Mesendoderm (in vitro differentiated cells): ENCODE data around the gene DDIT4.

ENCODE experiments used
- DNase-seq: peaks from one replicate; pipeline ENCODE4 v3.0.0; 2013
- H2AK5ac ChIP-seq: 2 replicates; pipeline ENCODE4 v1.6.1; 2013; ENCODE audit warnings: low read length, inconsistent platforms
- H2BK120ac ChIP-seq: 2 replicates; pipeline ENCODE4 v1.6.1; 2013; ENCODE audit warnings: low read depth, mild to moderate bottlenecking, low read length, moderate library complexity, mixed read lengths
- H2BK15ac ChIP-seq: replicated peaks from 2 replicates; pipeline ENCODE4 v1.6.1; 2013; ENCODE audit warnings: low read depth, mild to moderate bottlenecking, moderate library complexity
- H2BK5ac ChIP-seq: 2 replicates; pipeline ENCODE4 v1.6.1; 2013; ENCODE audit warnings: low read length, inconsistent platforms
- H3K18ac ChIP-seq: 2 replicates; pipeline ENCODE4 v1.6.1; 2013; ENCODE audit warnings: mild to moderate bottlenecking, low read length, mixed read lengths
- H3K23ac ChIP-seq: one replicate; pipeline ENCODE4 v1.6.1; 2013; ENCODE audit warnings: low read length
- H3K27ac ChIP-seq: 2 replicates; pipeline ENCODE4 v1.5.1; 2013; ENCODE audit warnings: low read depth, mild to moderate bottlenecking, inconsistent platforms, low read length, moderate library complexity
- H3K27me3 ChIP-seq: 2 replicates; pipeline ENCODE4 v1.6.1; 2013; ENCODE audit warnings: low read length, control low read depth, mild to moderate bottlenecking, inconsistent platforms; ENCODE audit not compliant: insufficient read depth, poor library complexity
- H3K36me3 ChIP-seq: 2 replicates; pipeline ENCODE4 v1.6.1; 2013; ENCODE audit warnings: low read length, inconsistent platforms; ENCODE audit not compliant: control insufficient read depth, insufficient read depth
- H3K4ac ChIP-seq: one replicate; pipeline ENCODE4 v1.6.1; 2013; ENCODE audit warnings: low read depth, mild to moderate bottlenecking, low read length, moderate library complexity
- H3K4me1 ChIP-seq: 2 replicates; pipeline ENCODE4 v1.6.1; 2013; ENCODE audit warnings: low read depth, low read length, inconsistent platforms; ENCODE audit not compliant: control insufficient read depth
- H3K4me2 ChIP-seq: 2 replicates; pipeline ENCODE4 v1.6.1; 2013; ENCODE audit warnings: low read length
- H3K4me3 ChIP-seq: 2 replicates; pipeline ENCODE4 v1.5.1; 2013; ENCODE audit warnings: mild to moderate bottlenecking, low read length
- H3K56ac ChIP-seq: one replicate; pipeline ENCODE4 v1.6.1; 2013; ENCODE audit warnings: low read length
- H3K79me1 ChIP-seq: 2 replicates; pipeline ENCODE4 v1.6.1; 2013; ENCODE audit warnings: low read length, inconsistent platforms
- H3K79me2 ChIP-seq: 2 replicates; pipeline ENCODE4 v1.6.1; 2013; ENCODE audit warnings: mild to moderate bottlenecking, low read length; ENCODE audit not compliant: control insufficient read depth, insufficient read depth
- H3K9ac ChIP-seq: 2 replicates; pipeline ENCODE4 v1.6.1; 2013; ENCODE audit warnings: low read length, inconsistent platforms
- H4K5ac ChIP-seq: one replicate; pipeline ENCODE4 v1.6.1; 2013; ENCODE audit warnings: low read length
- H4K8ac ChIP-seq: one replicate; pipeline ENCODE4 v1.6.1; 2013; ENCODE audit warnings: low read depth, mild to moderate bottlenecking, control low read depth, low read length, moderate library complexity
- WGBS: extraction: QIAGEN DNeasy Blood & Tissue Kit; methylation state at CpG from one replicate; pipeline ENCODE4 v1.1.7; 2013; ENCODE audit warnings: low lambda C conversion rate, missing lambda C conversion rate; ENCODE audit not compliant: insufficient coverage; ENCODE audit errors: extremely low coverage; 5-methylcytosine and 5-hydroxymethylcytosine counted together

DDIT4 gene

GRCh38 chr10:72312865-72313391 lies 39.2 kb downstream of the DDIT4 start:
- no peaks in the 10 kb centered on the region for H3K79me1 ChIP-seq
- H3K18ac ChIP-seq = no peak overlapping the region
- no peak overlapping the region for H3K23ac ChIP-seq
- no peak overlapping the region for H2BK5ac ChIP-seq
- H2AK5ac ChIP-seq = no peak overlapping the region
- H3K36me3 ChIP-seq = no peaks in the 10 kb centered on the region
- no peak overlapping the region for H3K27ac ChIP-seq
- no peak overlapping the region for H3K56ac ChIP-seq
- H4K5ac ChIP-seq = no peak overlapping the region
- no peak overlapping the region for H3K4ac ChIP-seq
- H3K4me3 ChIP-seq = no peak overlapping the region
- no CpG with 5 or more reads among the region's 8 CpGs for WGBS
- no peaks in the 10 kb centered on the region for H3K79me2 ChIP-seq
- DNase-seq = no peak
- H2BK120ac ChIP-seq = no peak overlapping the region
- H2BK15ac ChIP-seq = no peak overlapping the region
- no peak overlapping the region for H4K8ac ChIP-seq
- H3K4me1 ChIP-seq = no peaks in the 10 kb centered on the region
- H3K9ac ChIP-seq = no peak overlapping the region
- H3K27me3 ChIP-seq = no peaks in the 10 kb centered on the region
- H3K4me2 ChIP-seq = no peak overlapping the region

GRCh38 chr10:72314263-72314662 lies 40.5 kb downstream of the DDIT4 start:
- Histone ChIP-seq H3K56ac (peak overlapping the region; percentile 25), H2BK5ac (no peak overlapping the region), H3K27me3 (no peaks in the 10 kb centered on the region), H3K9ac (no peak overlapping the region), H3K4me2 (no peak overlapping the region), H3K4me3 (no peak overlapping the region), H2BK120ac (no peak overlapping the region), H4K8ac (no peak overlapping the region), H3K23ac (no peak overlapping the region), H3K79me2 (no peaks in the 10 kb centered on the region), H3K4ac (no peak overlapping the region), H3K79me1 (no peaks in the 10 kb centered on the region), H4K5ac (no peak overlapping the region), H2BK15ac (no peak overlapping the region), H2AK5ac (no peak overlapping the region), H3K4me1 (peaks cover 2% of the 10 kb centered on the region), H3K36me3 (no peaks in the 10 kb centered on the region), H3K18ac (no peak overlapping the region), H3K27ac (no peak overlapping the region)
- WGBS = no CpG with 5 or more reads among the region's 7 CpGs
- no peak for DNase-seq

GRCh38 chr10:72315054-72315453 lies 41.3 kb downstream of the DDIT4 start:
- Histone ChIP-seq H3K79me2 (no peaks in the 10 kb centered on the region), H3K4me1 (peaks cover 2% of the 10 kb centered on the region), H4K8ac (no peak overlapping the region), H2BK5ac (no peak overlapping the region), H3K27ac (no peak overlapping the region), H3K56ac (peak overlapping the region; percentile 15), H2BK120ac (no peak overlapping the region), H4K5ac (no peak overlapping the region), H3K18ac (no peak overlapping the region), H3K27me3 (no peaks in the 10 kb centered on the region), H3K9ac (no peak overlapping the region), H2BK15ac (no peak overlapping the region), H3K4ac (no peak overlapping the region), H3K23ac (no peak overlapping the region), H2AK5ac (no peak overlapping the region), H3K4me2 (no peak overlapping the region), H3K36me3 (no peaks in the 10 kb centered on the region), H3K79me1 (no peaks in the 10 kb centered on the region), H3K4me3 (no peak overlapping the region)
- WGBS = no CpG with 5 or more reads among the region's 7 CpGs
- DNase-seq = peak; percentile 60

GRCh38 chr10:72315611-72316385 lies 42.1 kb downstream of the DDIT4 start:
- no peak overlapping the region for H3K9ac ChIP-seq
- H3K56ac ChIP-seq = peak overlapping the region; percentile 11
- DNase-seq = no peak
- H2AK5ac ChIP-seq = no peak overlapping the region
- H3K27ac ChIP-seq = no peak overlapping the region
- H2BK5ac ChIP-seq = no peak overlapping the region
- H3K36me3 ChIP-seq = no peaks in the 10 kb centered on the region
- WGBS = no CpG with 5 or more reads among the region's 2 CpGs
- H3K27me3 ChIP-seq = no peaks in the 10 kb centered on the region
- H3K4me3 ChIP-seq = no peak overlapping the region
- no peaks in the 10 kb centered on the region for H3K79me2 ChIP-seq
- H3K79me1 ChIP-seq = no peaks in the 10 kb centered on the region
- no peak overlapping the region for H4K5ac ChIP-seq
- H3K23ac ChIP-seq = no peak overlapping the region
- H3K4ac ChIP-seq = no peak overlapping the region
- no peak overlapping the region for H3K18ac ChIP-seq
- H2BK120ac ChIP-seq = no peak overlapping the region
- H4K8ac ChIP-seq = no peak overlapping the region
- no peak overlapping the region for H3K4me2 ChIP-seq
- H2BK15ac ChIP-seq = no peak overlapping the region
- H3K4me1 ChIP-seq = peaks cover 5% of the 10 kb centered on the region

GRCh38 chr10:72316386-72316700 lies 42.6 kb downstream of the DDIT4 start:
- H3K23ac ChIP-seq = no peak overlapping the region
- H3K27ac ChIP-seq = no peak overlapping the region
- no peak overlapping the region for H2AK5ac ChIP-seq
- H3K79me2 ChIP-seq = no peaks in the 10 kb centered on the region
- H3K4me3 ChIP-seq = no peak overlapping the region
- no peak overlapping the region for H2BK120ac ChIP-seq
- H2BK5ac ChIP-seq = no peak overlapping the region
- H3K79me1 ChIP-seq = no peaks in the 10 kb centered on the region
- no peak overlapping the region for H2BK15ac ChIP-seq
- H4K5ac ChIP-seq = no peak overlapping the region
- no peaks in the 10 kb centered on the region for H3K27me3 ChIP-seq
- H3K36me3 ChIP-seq = no peaks in the 10 kb centered on the region
- H3K9ac ChIP-seq = no peak overlapping the region
- WGBS = no CpG with 5 or more reads among the region's 3 CpGs
- H3K4ac ChIP-seq = no peak overlapping the region
- no peak overlapping the region for H3K18ac ChIP-seq
- no peak overlapping the region for H4K8ac ChIP-seq
- H3K56ac ChIP-seq = no peak overlapping the region
- DNase-seq = no peak
- H3K4me2 ChIP-seq = no peak overlapping the region
- peaks cover 7% of the 10 kb centered on the region for H3K4me1 ChIP-seq
